HepG2 (cell line): ENCODE data around the gene CHST6. TPM values are rescaled to one million over a fixed set of nuclear protein-coding genes. Genes with fewer than 3 reads are reported as not detected.

Experiments
- ELK4 ChIP-seq: sonication (generic); formaldehyde crosslinking; IDR thresholded peaks from 2 replicates; pipeline ENCODE4 v1.9.0; 2021; ENCODE audit warnings: missing genetic modification reagents, borderline replicate concordance
- HMG20B ChIP-seq: conservative IDR thresholded peaks from 2 replicates; pipeline ENCODE4 v1.6.1; 2016; ENCODE audit warnings: missing genetic modification reagents, missing compliant biosample characterization
- MED13 ChIP-seq: sonication (generic); formaldehyde crosslinking; IDR thresholded peaks from 2 replicates; pipeline ENCODE4 v1.5.0; 2020; ENCODE audit warnings: missing genetic modification reagents
- NFIB ChIP-seq: sonication (generic); formaldehyde crosslinking; IDR thresholded peaks from 2 replicates; pipeline ENCODE4 v1.9.0; 2021; ENCODE audit warnings: missing genetic modification reagents, mild to moderate bottlenecking, borderline replicate concordance
- SATB2 ChIP-seq: sonication (generic); formaldehyde crosslinking; IDR thresholded peaks from 2 replicates; pipeline ENCODE4 v1.5.0; 2020; ENCODE audit warnings: missing genetic modification reagents
- TCF12 ChIP-seq, 2 experiments: fragments of 450-650 bp in 1 of 2; sonication (generic) in 1 of 2; formaldehyde crosslinking in 1 of 2; IDR thresholded peaks; 2 replicates each; pipeline versions ENCODE4 v1.6.1 to v1.8.0; 2017 to 2022; ENCODE audit warnings: antibody characterized with exemption in 1 of 2, mild to moderate bottlenecking in 1 of 2, missing genetic modification reagents in 1 of 2, moderate library complexity in 1 of 2
- ZNF326 ChIP-seq: sonication (generic); formaldehyde crosslinking; IDR thresholded peaks from 2 replicates; pipeline ENCODE4 v1.4.0; 2020; ENCODE audit warnings: missing genetic modification reagents, borderline replicate concordance
- ZNF609 ChIP-seq: sonication (generic); formaldehyde crosslinking; IDR thresholded peaks from 2 replicates; pipeline ENCODE4 v1.4.0; 2020; ENCODE audit warnings: mild to moderate bottlenecking, missing genetic modification reagents, borderline replicate concordance
- ZUFSP ChIP-seq: sonication (generic); formaldehyde crosslinking; IDR thresholded peaks from 2 replicates; pipeline ENCODE4 v1.9.0; 2021; ENCODE audit warnings: missing genetic modification reagents, mild to moderate bottlenecking, borderline replicate concordance
- polyA plus RNA-seq, 8 experiments: library from polyadenylated mRNA; depleted of rRNA in 3 of 8; stranded (reverse) in 7 of 8; unstranded in 1 of 8; fragments of >200 nt; fragmentation: Illumina TruSeq in 4 of 8; extraction: Trizol in 4 of 8; gene quantifications; 2 replicates each; pipeline versions ENCODE4 v1.2.1 to v1.2.3, GENCODE V29; 2011 to 2016; ENCODE audit warnings: low read depth in 4 of 8, missing spikeins in 1 of 8, mixed read lengths in 1 of 8; ENCODE audit not compliant: insufficient read depth in 1 of 8
- total RNA-seq, 5 experiments: library from RNA; depleted of rRNA; stranded (reverse); fragments of >200 nt; fragmentation: Illumina TruSeq; extraction: Trizol; gene quantifications; 2 replicates each; pipeline ENCODE4 v1.2.3, GENCODE V29; 2016; ENCODE audit warnings: low read depth in 1 of 5
- TF ChIP-seq, protein P1 (sequence below): sonication (generic); formaldehyde crosslinking; IDR thresholded peaks from 2 replicates; pipeline ENCODE4 v1.5.0; 2020; ENCODE audit warnings: mild to moderate bottlenecking, missing genetic modification reagents, borderline replicate concordance
- TF ChIP-seq, protein P2 (sequence below): fragments of 450-650 bp; IDR thresholded peaks from 2 replicates; pipeline ENCODE4 v1.6.1; 2017

The CHST6 gene
- total and polyA plus RNA-seq, 2 of the 13 experiments (the other 11 are each of a cell fraction or from before 2014, with no cell fraction given): 0.18 to 0.91 TPM

GRCh38 chr16:75494661-75495075, 573 bp downstream of the CHST6 start (continued):
- TF ChIP-seq ZNF609 (CRISPR knock-in tag) (no peak), ZNF326 (CRISPR knock-in tag) (no peak), HMG20B (CRISPR knock-in tag) (no peak), SATB2 (CRISPR knock-in tag) (no peak), ELK4 (CRISPR knock-in tag) (no peak), TCF12 (IDR thresholded peaks at IDR 0.05) (no peak), TCF12 (CRISPR knock-in tag; IDR thresholded peaks at IDR 0.05) (no peak), ZUFSP (CRISPR knock-in tag) (0 out of 2 replicates have a peak, but pooled peaks have one; percentile 21), NFIB (CRISPR knock-in tag) (no peak), MED13 (CRISPR knock-in tag) (no peak)
- TF ChIP-seq, protein P1, sequence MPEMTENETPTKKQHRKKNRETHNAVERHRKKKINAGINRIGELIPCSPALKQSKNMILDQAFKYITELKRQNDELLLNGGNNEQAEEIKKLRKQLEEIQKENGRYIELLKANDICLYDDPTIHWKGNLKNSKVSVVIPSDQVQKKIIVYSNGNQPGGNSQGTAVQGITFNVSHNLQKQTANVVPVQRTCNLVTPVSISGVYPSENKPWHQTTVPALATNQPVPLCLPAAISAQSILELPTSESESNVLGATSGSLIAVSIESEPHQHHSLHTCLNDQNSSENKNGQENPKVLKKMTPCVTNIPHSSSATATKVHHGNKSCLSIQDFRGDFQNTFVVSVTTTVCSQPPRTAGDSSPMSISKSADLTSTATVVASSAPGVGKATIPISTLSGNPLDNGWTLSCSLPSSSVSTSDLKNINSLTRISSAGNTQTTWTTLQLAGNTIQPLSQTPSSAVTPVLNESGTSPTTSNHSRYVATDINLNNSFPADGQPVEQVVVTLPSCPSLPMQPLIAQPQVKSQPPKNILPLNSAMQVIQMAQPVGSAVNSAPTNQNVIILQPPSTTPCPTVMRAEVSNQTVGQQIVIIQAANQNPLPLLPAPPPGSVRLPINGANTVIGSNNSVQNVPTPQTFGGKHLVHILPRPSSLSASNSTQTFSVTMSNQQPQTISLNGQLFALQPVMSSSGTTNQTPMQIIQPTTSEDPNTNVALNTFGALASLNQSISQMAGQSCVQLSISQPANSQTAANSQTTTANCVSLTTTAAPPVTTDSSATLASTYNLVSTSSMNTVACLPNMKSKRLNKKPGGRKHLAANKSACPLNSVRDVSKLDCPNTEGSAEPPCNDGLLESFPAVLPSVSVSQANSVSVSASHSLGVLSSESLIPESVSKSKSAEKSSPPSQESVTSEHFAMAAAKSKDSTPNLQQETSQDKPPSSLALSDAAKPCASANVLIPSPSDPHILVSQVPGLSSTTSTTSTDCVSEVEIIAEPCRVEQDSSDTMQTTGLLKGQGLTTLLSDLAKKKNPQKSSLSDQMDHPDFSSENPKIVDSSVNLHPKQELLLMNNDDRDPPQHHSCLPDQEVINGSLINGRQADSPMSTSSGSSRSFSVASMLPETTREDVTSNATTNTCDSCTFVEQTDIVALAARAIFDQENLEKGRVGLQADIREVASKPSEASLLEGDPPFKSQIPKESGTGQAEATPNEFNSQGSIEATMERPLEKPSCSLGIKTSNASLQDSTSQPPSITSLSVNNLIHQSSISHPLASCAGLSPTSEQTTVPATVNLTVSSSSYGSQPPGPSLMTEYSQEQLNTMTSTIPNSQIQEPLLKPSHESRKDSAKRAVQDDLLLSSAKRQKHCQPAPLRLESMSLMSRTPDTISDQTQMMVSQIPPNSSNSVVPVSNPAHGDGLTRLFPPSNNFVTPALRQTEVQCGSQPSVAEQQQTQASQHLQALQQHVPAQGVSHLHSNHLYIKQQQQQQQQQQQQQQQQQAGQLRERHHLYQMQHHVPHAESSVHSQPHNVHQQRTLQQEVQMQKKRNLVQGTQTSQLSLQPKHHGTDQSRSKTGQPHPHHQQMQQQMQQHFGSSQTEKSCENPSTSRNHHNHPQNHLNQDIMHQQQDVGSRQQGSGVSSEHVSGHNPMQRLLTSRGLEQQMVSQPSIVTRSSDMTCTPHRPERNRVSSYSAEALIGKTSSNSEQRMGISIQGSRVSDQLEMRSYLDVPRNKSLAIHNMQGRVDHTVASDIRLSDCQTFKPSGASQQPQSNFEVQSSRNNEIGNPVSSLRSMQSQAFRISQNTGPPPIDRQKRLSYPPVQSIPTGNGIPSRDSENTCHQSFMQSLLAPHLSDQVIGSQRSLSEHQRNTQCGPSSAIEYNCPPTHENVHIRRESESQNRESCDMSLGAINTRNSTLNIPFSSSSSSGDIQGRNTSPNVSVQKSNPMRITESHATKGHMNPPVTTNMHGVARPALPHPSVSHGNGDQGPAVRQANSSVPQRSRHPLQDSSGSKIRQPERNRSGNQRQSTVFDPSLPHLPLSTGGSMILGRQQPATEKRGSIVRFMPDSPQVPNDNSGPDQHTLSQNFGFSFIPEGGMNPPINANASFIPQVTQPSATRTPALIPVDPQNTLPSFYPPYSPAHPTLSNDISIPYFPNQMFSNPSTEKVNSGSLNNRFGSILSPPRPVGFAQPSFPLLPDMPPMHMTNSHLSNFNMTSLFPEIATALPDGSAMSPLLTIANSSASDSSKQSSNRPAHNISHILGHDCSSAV: no peak
- TF ChIP-seq, protein P2, sequence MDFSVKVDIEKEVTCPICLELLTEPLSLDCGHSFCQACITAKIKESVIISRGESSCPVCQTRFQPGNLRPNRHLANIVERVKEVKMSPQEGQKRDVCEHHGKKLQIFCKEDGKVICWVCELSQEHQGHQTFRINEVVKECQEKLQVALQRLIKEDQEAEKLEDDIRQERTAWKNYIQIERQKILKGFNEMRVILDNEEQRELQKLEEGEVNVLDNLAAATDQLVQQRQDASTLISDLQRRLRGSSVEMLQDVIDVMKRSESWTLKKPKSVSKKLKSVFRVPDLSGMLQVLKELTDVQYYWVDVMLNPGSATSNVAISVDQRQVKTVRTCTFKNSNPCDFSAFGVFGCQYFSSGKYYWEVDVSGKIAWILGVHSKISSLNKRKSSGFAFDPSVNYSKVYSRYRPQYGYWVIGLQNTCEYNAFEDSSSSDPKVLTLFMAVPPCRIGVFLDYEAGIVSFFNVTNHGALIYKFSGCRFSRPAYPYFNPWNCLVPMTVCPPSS: no peak
